PFSK-1 (cell line): ENCODE data around the gene SLC2A11.
A peak's percentile ranks its signal among the peaks of the same experiment; 100 is the strongest.

Experiments
- FOXP2 ChIP-seq: optimal IDR thresholded peaks from 2 replicates; pipeline ENCODE3; 2011; ENCODE audit warnings: borderline replicate concordance, control low read depth, inconsistent platforms; ENCODE audit not compliant: insufficient read depth; ENCODE audit errors: extremely low read length, extremely low read depth
- POLR2AphosphoS5 ChIP-seq: IDR thresholded peaks from 2 replicates; pipeline ENCODE4 v1.6.1; 2012; ENCODE audit warnings: low read depth, mild to moderate bottlenecking, control low read depth, low read length, moderate library complexity
- REST ChIP-seq, 2 experiments: IDR thresholded peaks; 2 replicates each; pipeline versions ENCODE4 v1.6.1 to v1.8.0; 2011 to 2012; ENCODE audit warnings: low read depth in 2 of 2, low read length in 2 of 2, control low read depth in 1 of 2, inconsistent platforms in 1 of 2, mild to moderate bottlenecking in 1 of 2, moderate library complexity in 1 of 2; ENCODE audit not compliant: insufficient read depth in 1 of 2

- TF ChIP-seq POLR2AphosphoS5 (peak; percentile 93), REST (IDR thresholded peaks at IDR 0.05; ENCODE audit: insufficient read depth in 1 of 2, low read depth in 2 of 2, low read length in 2 of 2) (no peak; a peak in 1 of 4 replicates), FOXP2 (peak; percentile 34)
These were observed at the start of gene SLC2A11 for GRCh38 chr22:23857606-23858483.
